SK-MEL-5 (cell line): ENCODE data around the gene MAD2L1. TPM values are rescaled to one million over a fixed set of nuclear protein-coding genes. Genes with fewer than 3 reads are reported as not detected.
"Not testable (repeated sequence)": the region's sequence is repeated elsewhere in the genome, so short reads cannot be mapped to it uniquely, and the experiment has no call there.

Experiments used
- DNase-seq: peaks from one replicate; pipeline ENCODE4 v3.0.0-alpha.2; 2016; ENCODE audit warnings: low read depth, low spot score
- in situ Hi-C: cut with HindIII; loops from 2 replicates; pipeline ENCODE4 v1.10.0; 2016; ENCODE audit warnings: low sequenced_read_pairs, high pct_unique_total_duplicates, low pct_unique_long_range_greater_than_20kb
- total RNA-seq: library from RNA; depleted of rRNA; stranded (reverse); fragments of >200 nt; shearing (Covaris generic); gene quantifications from 2 replicates; pipeline ENCODE4 v1.2.3, GENCODE V29; 2014

The MAD2L1 gene
- total RNA-seq, 1 experiment from 2014 or later, result 45.9 TPM

GRCh38 chr4:120065974-120066516, 603 bp downstream of the MAD2L1 start:
- DNase-seq, result no peak
- in situ Hi-C loops, result no loop called here

GRCh38 chr4:120064887-120065286, 1.8 kb downstream of the MAD2L1 start:
- in situ Hi-C loops, result no loop called here

GRCh38 chr4:120063711-120064110, 2.9 kb downstream of the MAD2L1 start:
- in situ Hi-C loops, DNase-seq: not testable (repeated sequence)

More at GRCh38 chr4:120064887-120065286, 1.8 kb downstream of the MAD2L1 start:
- DNase-seq, result no peak

GRCh38 chr4:120062663-120063195, 3.9 kb downstream of the MAD2L1 start:
- in situ Hi-C loops, result no loop called here
- DNase-seq, result no peak

- in situ Hi-C loops, result no loop called here
These were observed 7.6 kb downstream of the MAD2L1 start for GRCh38 chr4:120059036-120059435.

GRCh38 chr4:120057416-120057815, 9.2 kb downstream of the MAD2L1 start:
- no peak for DNase-seq
- in situ Hi-C loops, result no loop called here

More at GRCh38 chr4:120059036-120059435, 7.6 kb downstream of the MAD2L1 start:
- DNase-seq, result no peak

- peak; percentile 9 for DNase-seq
- in situ Hi-C loops, result no loop called here
These were observed 10.4 kb downstream of the MAD2L1 start for GRCh38 chr4:120056246-120056645.

- no peak for DNase-seq
- in situ Hi-C loops, result no loop called here
These were observed 10.9 kb downstream of the MAD2L1 start for GRCh38 chr4:120055795-120056194.

GRCh38 chr4:120055162-120055561, 11.5 kb downstream of the MAD2L1 start:
- in situ Hi-C loops, result no loop called here
- DNase-seq, result no peak

- DNase-seq, result no peak
- in situ Hi-C loops, result no loop called here
These were observed 12.7 kb downstream of the MAD2L1 start for GRCh38 chr4:120053911-120054310.

- in situ Hi-C loops, result no loop called here
- peak; percentile 15 for DNase-seq
These were observed 13.8 kb downstream of the MAD2L1 start for GRCh38 chr4:120052856-120053255.

- no peak for DNase-seq
- in situ Hi-C loops, result no loop called here
These were observed 15.4 kb downstream of the MAD2L1 start for GRCh38 chr4:120051253-120051652.

- peak; percentile 80 for DNase-seq
- in situ Hi-C loops, result no loop called here
These were observed 16.7 kb downstream of the MAD2L1 start for GRCh38 chr4:120049732-120050494.

GRCh38 chr4:120043828-120044227, 22.8 kb downstream of the MAD2L1 start:
- DNase-seq, result no peak
- in situ Hi-C loops, result no loop called here

GRCh38 chr4:120037411-120037810, 29.2 kb downstream of the MAD2L1 start:
- in situ Hi-C loops, result no loop called here
- DNase-seq, result no peak

- in situ Hi-C loops, result no loop called here
- no peak for DNase-seq
These were observed 31.7 kb downstream of the MAD2L1 start for GRCh38 chr4:120034913-120035312.

- no peak for DNase-seq
- in situ Hi-C loops, result no loop called here
These were observed 39.8 kb downstream of the MAD2L1 start for GRCh38 chr4:120026853-120027252.

- in situ Hi-C loops, result no loop called here
- no peak for DNase-seq
These were observed 41.1 kb downstream of the MAD2L1 start for GRCh38 chr4:120025516-120025915.

- in situ Hi-C loops, result no loop called here
- no peak for DNase-seq
These were observed 47.9 kb downstream of the MAD2L1 start for GRCh38 chr4:120018786-120019185.
